GM21381 (cell line): ENCODE measurements around the gene CPLANE2.
"Not testable (repeated sequence)": the region's sequence is repeated elsewhere in the genome, so short reads cannot be mapped to it uniquely, and the experiment has no call there.

Source experiments
- ATAC-seq: cut with Tn5 transposase; IDR thresholded peaks from one replicate; pipeline ENCODE4 v1.9.1; 2021; ENCODE audit warnings: mild to moderate bottlenecking, moderate library complexity; ENCODE audit not compliant: unreplicated experiment

CPLANE2 gene

GRCh38 chr1:16249596-16250241 is 12.7 kb upstream of the CPLANE2 start:
- no peak for ATAC-seq

GRCh38 chr1:16248603-16249516 is 11.9 kb upstream of the CPLANE2 start:
- peak; percentile 51 for ATAC-seq

GRCh38 chr1:16248007-16248436 is 11.0 kb upstream of the CPLANE2 start:
- no peak for ATAC-seq

DNA sequence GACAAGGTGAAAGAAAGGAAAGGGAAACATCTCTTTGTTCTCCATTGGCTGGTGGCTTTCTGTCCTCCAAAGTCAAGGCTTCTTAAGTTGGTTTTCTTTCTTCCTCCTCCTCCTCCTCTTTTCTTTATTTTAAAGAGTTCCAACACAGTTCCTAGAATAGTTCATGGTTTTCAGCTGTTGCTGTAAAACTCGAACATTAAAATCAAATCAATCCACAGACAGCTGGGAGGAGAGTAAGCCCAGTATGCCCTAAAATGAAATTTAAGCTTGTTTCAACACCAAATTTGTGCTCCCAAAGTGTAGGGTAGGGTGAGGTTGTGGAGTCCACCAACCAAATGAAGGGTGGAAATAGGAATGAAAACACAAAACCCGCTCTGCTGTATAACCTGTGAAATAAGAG is 10.5 kb upstream of the CPLANE2 start:
- no peak for ATAC-seq

DNA sequence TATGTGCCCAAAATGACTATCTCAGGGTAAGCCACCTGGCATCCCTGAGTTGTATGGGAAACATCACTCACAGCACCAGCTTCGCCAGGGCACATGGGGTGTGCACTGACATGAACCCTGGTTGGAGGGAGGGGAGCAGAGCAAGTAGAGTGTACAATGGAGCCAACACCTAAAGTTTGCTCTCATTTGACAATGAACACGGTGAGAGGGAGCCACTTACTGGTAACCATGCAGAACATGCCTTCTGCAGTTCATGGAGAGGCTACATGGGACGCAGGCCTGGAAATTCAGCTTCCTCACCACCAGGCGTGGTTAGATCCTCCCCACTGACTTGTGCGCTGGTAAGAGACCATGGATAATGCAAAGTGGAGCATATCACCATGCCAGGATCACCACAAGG is 10.0 kb upstream of the CPLANE2 start:
- ATAC-seq = no peak

DNA sequence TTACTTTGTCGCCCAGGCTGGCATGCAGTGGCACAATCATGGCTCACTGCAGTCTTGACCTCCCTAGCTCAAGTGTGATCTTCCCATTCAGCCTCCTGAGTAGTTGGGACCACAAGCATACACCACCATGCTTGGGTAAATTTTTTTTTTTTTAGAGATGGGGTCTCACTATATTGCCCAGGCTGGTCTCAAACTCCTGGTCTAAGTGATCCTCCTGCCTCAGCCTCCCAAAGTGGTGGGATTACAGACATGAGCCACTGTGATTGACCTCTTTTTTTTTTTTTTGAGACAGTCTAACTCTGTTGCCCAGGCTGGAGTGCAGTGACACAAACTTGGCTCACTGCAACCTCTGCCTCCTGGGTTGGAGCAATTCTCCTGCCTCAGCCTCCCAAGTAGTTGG is 9.3 kb upstream of the CPLANE2 start:
- not testable (repeated sequence) for ATAC-seq

GRCh38 chr1:16245476-16246196 is 8.7 kb upstream of the CPLANE2 start:
- ATAC-seq = no peak

- no peak for ATAC-seq
Observed at GRCh38 chr1:16244650-16245285, 7.8 kb upstream of the CPLANE2 start.

GRCh38 chr1:16243936-16244649 is 7.1 kb upstream of the CPLANE2 start:
- ATAC-seq = no peak

- no peak for ATAC-seq
Observed at GRCh38 chr1:16243215-16243610, 6.2 kb upstream of the CPLANE2 start.

GRCh38 chr1:16242556-16243214 is 5.7 kb upstream of the CPLANE2 start:
- ATAC-seq = no peak

GRCh38 chr1:16241221-16241708 is 4.3 kb upstream of the CPLANE2 start:
- ATAC-seq = no peak

DNA sequence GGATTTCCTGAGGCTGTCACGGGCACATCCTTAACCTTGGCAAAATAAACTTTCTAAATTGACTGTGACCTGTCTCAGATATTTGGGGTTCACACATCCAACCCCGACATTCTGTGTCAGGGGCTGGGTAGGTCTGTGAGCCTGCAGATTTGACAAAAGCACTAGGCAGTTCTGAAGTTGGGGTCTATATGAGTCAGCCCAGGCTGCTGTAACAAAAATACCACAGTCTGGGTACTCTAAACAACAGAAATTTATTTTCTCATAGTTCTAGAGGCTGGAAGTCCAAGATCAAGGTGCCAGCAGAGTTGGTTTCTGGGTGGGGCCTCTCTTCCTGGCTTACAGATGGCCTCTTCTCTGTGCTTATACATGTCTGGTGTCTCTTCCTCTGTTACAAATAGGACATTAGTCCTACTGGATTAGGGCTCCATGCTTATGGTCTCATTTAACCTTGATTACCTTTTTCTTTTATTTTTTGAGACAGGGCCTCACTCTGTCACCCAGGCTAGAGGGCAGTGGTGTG is 3.0 kb upstream of the CPLANE2 start:
- ATAC-seq = no peak

GRCh38 chr1:16237343-16237830 is 404 bp upstream of the CPLANE2 start:
- no peak for ATAC-seq

GRCh38 chr1:16235944-16236510 is 956 bp downstream of the CPLANE2 start:
- ATAC-seq = peak; percentile 35

DNA sequence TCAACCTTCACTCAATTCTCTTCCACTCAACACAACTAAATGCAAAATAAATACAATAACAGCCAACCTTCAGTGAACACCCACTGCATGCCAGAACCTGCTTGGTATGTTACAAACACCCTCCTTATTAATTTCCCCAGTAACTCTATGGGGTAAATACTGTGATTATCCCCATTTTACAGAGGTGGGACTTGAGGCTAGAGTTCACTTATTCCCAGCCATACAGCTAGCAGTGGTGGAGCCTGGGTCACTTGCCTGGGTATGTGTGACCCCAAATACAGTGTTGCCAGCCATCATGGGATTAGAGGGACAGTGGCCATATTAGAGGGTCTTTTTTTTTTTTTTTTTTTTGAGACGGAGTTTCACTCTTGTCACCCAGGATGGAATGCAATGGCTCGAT is 1.6 kb downstream of the CPLANE2 start:
- ATAC-seq = no peak

DNA sequence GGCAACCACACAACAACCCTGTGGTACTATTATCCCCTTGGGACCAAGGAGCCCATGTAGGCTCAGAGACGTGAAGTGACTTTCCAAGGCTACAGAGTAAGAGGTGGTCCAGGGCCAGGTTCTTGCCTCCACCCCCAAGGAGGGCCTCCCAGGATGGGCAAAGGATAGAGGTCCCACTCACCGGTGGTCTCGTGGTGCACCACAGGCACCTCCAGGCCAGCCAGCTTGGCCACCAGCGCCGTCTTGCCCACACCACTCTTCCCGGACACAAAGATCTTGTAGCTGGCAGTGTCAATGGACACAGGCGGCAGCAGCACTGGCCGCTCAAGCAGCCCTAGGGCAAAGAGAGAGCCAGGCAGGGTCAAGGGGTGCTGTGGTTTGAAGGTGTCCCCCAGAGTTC is 3.6 kb downstream of the CPLANE2 start:
- ATAC-seq = no peak

DNA sequence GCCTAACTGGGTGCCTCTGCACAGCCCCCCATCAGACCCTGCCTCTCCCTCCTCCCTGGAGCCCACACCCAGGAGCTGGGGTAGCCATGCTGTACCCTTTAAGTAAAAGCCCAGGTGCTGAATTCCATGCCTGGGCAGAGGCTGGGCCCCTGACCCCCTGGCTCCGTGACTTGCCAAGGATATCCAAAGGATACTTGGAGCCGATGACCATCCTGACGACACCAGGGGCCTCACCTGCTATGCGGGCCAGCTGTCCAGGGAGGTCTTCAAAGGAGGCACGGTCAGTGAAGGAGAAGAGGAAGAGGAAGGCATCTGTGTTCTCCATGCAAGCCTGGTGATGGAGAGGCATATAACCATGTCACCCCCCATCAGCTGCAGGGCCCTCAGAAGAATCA is 4.7 kb downstream of the CPLANE2 start:
- ATAC-seq = no peak
